ENCODE measurements around the gene STAT5B.
"Not testable (repeated sequence)": the region's sequence is repeated elsewhere in the genome, so short reads cannot be mapped to it uniquely, and the experiment has no call there.

The STAT5B gene

DNA sequence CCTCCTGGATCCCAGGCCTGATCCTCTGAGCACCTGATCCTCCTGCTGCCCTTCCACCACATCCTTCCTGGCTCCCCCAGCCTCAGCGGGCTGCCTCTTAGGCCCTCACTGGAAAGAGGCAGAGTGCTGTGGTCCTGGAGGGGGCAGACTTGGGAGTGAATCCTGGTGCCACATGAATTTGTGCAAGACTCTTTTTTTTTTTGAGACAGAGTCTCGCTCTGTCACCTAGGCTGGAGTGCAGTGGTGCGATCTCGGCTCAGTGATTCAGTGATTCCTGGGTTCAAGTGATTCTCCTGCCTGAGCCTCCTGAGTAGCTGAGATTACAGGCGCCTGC, 84.9 kb downstream of the STAT5B start:
- no peak for DNase-seq

DNA sequence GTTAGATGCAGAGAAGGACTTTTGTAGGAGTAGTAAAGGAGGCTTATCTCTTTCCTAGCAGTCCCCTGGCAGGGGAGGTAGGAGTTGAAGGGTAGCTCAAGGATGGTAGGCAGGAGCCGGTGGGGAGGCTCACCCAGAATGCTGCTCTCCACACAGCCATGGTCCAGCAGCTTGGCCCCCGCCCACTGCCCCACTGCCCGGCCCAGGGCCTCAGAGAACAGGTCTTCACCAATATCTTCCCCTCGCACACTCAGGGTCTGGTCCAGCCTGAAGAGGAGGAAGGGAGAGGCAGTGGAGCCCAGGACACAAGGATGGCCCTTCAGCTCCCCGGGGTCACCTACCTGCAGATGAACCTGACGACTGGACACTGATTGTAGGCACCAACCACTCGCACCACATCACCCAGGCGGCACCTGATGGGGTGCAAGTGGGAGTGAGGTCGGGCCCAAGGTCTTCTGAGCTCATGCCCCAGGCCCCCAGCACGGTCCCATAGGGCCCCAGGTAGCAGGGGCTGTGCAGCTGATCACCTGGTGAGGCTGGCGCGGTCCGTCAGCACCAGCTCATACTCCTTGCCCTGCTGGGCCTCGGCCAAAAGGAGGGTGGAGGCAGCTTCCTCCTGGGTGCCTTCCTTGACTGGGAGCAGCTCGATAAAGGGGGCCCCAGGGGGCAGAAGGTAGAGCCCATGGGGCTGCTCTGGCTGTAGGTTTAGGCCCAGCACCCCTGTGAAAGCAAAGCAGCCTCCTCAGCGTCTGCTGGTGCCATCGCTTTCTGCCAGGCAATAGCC, 85.5 kb downstream of the STAT5B start:
- DNase-seq = no peak

DNA sequence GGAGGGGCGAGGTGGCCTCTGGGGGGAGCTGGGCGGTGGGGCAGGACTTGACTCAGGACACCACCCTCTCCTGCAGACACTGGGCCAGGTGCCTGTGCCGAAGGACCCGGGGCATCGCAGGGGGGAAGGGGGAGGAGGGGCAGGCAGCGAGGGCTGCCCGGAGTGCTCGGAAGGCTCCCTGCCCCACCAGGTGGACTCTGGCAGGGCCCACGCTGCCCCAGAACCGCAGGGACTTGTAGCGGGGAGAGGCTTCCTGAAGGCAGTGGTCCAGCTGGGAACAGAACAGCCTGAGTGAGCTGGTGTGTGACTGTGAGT, 86.6 kb downstream of the STAT5B start:
- DNase-seq = no peak

DNA sequence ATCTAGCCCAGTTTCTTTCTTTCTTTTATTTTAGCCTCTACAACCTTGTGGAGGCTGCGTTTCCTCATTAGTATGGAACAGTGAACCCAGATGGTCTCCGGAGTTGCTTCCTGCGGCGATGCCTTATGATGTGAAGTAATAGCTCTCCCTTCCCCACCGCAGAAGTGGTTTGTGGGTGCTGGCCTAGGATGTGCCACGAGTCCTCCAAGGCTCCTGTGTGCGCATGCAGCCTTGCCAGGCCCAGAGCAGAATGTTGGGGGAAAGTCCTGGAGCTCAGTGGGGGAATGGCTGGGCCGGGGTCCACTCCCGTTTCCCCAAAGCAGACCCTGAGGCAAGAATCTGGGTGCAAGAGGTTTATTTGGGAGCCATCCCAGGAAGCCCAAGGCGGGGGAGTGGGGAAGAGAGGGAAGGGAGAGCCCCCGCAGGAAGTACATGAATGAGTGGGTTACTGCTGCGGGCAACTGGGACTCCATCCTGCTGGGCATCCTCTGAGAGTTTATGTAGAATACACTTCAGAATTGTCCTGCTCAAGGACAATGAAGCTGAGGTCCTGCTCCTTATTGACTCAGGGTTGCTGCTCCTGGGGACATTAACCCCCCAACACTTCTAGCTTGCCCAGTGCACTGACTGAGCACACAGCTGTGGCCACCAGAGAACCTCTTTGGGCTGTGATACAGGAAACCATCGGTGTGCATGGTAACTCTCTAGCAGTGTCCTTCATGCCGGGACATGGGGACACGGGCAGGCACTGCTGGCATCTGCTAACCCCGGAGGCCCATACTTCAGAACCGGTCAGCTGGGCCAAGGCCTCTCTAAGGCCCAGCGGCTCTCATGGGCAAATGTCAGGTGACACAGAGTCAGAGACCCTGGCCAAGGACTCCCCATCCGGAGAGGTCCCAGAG, 87.2 kb downstream of the STAT5B start:
- DNase-seq = no peak

DNA sequence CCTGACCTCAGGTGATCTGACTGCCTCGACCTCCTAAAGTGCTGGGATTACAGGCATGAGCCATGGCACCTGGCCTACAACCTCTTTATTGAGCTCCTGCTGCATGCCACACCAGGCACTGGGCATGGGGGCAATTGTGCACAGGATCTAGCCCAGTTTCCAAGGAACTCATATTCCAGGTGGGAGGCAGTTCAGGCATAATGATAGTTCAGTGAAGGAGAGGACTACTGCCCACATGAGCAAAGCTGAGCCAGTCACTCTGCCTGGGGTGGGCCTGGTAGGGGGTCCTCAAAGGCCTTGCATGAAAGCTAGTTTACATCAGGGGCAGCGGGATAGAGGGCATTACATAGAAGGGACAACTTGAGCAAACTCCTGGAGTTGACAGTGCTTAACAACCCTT, 88.4 kb downstream of the STAT5B start:
- no peak for DNase-seq

DNA sequence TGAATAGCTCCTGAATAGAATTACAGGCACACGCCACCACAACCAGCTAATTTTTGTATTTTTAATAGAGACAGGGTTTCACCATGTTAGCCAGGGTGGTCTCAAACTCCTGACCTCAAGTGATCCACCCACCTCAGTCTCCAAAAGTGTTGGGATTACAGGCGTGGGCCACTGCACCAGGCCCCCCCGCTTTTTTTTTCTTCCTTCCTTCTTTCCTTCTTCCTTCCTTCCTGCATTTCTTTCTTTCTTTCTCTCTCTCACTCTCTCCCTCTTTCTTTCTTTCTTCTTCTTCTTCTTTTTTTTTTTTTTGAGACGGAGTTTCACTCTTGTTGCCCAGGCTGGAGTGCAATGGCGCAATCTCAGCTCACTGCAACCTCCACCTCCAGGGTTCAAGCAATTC, 90.0 kb downstream of the STAT5B start:
- DNase-seq = not testable (repeated sequence)

DNA sequence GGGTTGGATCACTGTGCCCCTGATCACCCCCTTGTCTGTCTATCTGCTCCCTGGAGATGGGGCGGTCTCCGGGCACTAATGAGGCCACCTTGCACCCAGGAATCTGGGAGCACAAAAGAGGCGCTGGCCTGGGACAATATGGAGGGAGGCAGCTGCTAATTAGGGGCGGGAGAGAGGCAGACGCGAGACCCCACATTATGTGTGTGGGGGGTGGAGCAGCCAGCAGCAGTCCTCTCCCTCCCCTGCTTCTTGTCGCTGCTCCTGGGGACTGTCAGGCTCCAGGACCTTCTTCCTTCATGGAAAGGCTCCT, 90.6 kb downstream of the STAT5B start:
- DNase-seq = no peak

DNA sequence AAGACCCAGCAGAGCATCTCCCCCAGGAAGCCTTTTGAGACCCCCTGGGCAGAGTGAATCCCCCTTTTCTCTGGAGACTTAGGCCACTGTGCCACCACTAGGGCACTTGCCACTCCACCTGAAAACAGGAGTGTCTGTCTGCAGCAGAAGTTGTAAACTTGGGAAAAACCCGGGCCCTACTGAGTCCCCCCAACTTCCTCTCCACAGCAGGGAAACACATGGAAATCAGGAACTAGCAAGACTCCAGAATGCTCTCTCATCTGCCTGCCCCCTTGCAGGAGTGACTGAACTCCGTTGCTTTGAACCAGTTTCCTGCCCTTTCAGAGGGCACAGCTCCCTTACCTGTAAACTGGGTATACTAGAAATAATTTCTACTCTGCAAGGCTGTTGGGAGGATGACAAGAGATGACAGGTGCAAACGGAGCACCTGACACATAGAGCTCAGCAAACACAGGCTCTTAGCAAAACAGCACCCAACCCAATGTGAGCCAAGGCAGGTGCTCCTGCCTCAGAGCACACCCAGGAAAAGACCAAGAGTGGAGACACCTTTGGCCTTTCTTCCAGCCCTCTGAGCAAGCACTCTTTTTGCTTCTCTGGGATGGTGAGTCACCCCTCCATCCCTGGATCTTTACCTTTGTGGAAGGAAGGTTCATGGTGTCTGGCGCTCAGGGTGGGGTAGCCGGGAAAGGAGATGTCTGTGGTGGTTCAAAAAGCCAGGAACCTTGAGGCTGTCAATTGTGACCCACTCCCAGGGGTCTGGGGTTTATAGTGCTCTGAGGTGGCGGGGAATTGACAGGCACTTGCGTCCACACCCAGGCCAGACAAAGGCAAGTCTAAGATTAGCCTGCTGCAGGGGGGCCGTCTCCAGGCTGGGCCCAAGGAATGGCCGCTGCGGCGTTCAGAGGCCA, 91.2 kb downstream of the STAT5B start, which contains the start of gene HCRT:
Gene HCRT, minus strand, starts transcription at position 740 of the 908 bp plus-strand sequence. Its CDS starts 87 bp downstream, at position 653.
- DNase-seq = no peak

DNA sequence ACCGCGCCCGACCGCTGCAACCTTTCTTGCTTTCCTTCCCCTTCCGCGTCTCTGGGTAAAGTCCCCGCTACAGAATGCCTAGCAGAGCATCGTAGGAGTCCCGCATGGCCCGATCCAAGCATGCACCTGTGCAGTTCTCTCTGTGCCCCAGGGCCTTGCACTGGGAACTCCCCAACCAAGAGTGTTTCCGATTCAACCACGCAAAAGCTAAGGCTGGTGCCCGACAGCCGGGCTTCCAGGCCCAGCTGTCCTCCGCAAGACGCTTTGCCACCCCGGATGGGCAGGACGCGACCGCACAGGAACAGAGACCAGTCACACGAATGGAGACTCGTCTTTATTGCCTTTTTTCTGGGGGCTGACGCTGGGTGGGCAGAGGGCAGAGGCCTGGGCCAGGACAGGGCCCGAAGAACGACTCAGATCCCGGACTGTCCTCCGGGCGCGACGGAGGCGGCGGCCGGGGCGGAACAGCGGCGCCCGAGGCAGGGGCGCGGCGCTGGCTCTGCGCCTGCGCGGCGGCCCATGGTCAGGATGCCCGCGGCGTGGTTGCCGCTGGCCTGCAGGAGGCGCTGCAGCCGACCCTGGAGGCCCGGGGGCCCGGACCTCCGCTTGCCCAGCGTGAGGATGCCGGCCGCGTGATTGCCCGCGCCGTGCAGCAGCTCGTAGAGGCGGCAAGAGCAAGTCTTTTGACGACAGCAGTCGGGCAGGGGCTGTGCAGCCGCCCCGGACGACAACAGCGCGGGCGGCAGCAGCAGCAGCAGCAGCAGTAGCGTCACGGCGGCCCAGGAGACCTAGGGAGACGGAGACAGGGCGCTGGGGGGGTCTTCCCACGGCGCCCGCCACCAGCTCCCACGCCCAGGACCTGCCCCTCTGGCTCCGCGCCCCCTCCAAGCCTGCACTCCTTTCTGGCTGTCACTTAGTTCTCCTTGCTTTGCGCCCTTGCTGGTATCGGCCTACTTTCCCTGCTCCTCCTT, 92.2 kb downstream of the STAT5B start:
- no peak for DNase-seq

DNA sequence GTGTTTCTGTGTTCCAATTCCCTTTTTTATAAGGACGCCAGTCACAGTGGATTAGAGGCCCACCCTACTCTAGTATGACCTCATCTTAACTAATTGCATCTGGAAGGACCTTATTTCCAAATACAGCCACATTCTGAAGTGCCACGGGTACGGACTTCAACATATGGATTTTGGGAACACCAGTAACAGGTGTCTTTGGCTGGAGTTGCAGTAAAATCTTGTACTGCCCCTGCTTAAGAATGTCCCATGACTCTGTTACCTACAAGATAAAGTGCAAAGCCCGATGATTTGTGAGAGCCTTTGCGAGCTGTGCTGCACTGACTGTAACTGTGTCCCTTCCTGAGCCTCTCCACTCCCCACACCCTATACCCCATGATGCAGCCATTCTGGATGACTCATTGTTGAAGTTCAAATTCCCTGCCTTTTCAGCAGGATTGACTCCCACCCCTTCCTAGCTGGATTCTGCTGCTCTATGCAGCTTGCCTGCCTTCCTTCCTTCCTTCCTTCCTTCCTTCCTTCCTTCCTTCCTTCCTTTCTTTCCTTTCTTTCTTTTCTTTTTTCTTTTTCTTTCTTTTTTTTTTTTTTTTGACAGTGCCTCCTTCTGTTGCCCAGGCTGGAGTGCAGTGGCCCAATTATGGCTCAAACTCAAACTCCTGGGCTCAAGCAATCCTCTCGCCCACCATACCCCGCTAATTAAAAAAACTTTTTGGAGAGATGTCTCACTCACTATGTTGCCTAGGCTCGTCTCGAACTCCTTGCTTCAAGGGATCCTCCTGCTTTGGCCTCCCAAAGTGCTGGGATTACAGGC, 93.1 kb downstream of the STAT5B start:
- DNase-seq = no peak

DNA sequence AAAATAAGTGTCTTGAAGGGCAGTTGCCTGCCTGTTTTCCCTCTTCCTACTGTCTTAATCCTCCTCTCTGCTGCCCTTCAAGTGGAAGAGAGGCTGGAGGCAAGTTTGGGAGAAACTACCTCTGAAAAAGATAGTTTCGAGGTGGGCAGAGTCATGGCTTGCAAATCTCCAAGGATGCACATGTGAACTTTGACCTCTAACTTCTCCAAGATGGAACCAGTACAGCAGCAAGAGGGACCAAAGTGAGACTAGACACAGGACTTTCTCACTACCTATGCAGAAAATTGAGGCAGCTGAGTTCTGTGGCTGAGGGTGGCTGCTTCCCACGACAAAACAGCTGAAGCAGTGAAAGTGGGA, 94.4 kb downstream of the STAT5B start:
- no peak for DNase-seq

DNA sequence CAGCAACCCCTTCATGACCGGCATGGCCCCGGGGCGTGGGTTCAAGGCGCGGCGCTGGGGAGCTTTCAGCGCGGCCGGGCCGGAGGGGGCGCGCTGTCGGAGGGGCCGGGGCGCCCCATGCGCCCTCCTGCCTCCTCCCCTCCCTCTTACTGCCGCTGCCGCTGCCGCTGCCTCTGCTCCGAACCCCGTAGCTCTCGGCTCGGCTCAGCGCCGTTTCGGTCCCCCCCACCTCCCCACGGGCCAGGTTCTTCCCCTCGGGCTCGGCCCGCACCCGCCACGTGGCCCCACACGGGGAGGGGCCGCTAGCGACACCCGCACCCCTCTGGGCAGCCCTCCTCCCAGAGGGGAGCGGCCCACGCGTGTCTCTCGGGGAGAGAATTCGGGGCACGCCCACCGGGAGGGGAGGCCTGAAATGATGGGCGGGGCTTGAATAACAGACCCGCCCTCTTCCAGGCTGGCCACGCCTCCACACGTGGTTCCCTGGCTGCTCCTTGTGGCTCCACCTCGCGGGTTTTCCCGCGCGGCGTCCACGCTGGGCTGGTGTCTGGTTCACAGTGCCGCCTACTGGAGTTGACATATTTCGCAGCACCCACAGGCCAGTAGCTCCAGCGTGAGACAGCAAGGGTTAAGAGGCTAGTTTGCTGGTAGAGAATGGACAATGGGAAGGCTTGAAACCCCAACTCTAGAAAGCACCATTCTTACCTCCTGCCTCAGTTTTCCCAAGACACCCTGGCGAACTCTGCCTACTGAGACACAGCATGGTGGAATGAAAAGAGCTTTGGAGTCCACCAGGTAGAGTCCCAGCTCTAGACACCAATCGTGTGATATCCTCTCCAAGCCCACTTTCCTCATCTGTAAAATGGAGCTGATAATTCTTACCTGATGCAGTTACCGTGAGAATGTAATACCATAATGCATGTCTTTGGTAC, 95.0 kb downstream of the STAT5B start, which contains the start of gene KCNH4:
Gene KCNH4, minus strand, starts transcription at position 221 of the 929 bp plus-strand sequence. Its CDS starts 197 bp downstream, at position 24.
- no peak for DNase-seq

DNA sequence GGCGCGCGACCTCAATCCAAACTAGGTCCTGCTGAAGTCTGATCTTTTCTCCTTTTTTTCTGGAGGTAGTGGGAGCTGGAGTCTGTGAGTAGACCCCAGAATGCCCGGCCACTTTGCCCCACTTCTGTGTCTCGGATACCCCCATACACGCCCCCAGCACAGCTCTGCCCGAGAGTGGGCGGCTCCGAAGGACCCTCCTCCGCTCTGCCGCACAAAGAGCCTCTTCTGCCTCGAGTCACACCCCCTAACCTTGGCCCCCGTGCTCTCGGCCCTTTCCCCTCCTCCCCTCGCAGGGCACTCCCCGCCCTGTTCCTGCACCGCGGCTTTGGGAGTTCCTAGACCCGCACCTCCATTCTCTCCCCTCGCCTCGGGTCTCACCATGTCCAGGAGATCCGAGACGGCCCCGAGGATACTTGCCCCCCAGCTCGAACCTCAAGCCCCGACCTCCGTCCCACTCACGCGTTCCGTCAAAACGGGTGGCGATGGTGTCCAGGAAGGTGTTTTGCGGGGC, 95.7 kb downstream of the STAT5B start:
- no peak for DNase-seq

DNA sequence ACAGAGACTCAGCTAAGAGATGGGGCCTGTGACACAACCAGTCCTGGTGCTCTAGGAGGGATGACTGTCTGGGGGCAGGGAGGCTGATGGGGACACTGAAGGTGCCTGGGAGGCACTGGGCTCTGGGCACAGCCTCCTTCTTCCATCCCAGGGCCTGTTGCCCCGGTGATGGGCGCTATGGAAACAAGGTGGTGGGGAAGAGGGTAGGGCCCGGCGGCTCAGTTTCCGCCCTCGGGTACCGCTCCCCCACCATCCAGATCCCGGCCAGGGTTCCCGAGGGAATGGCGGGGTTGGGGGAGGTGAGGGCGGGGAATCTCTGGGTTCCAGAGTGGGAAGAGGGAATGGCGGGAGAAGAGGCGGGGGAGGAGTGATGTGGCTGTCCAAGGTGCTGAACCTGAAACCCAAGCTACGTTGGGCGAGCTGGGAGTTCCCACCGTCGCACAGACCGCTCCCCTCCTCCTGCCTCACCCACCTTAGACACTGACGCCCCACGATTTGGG, 96.2 kb downstream of the STAT5B start:
- DNase-seq = no peak

DNA sequence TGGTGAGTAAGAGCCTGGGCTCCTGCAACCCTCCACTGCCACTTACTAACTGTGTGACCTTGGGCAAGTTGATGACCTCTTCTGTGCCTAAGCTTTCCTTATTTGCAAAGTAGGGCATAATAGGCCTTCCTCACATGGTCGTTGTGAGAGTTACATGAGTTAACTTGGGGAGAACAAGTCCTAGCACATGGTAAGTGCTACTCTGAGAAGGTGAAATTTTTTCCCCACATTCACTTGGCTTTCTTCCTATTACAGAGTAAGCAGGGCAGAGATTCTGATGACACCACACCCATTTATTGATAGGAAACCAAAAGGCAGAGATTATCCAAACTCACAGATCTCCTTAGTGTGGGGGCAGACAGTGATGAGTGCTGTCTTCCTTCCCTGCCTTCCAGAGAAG, 96.9 kb downstream of the STAT5B start:
- DNase-seq = no peak

DNA sequence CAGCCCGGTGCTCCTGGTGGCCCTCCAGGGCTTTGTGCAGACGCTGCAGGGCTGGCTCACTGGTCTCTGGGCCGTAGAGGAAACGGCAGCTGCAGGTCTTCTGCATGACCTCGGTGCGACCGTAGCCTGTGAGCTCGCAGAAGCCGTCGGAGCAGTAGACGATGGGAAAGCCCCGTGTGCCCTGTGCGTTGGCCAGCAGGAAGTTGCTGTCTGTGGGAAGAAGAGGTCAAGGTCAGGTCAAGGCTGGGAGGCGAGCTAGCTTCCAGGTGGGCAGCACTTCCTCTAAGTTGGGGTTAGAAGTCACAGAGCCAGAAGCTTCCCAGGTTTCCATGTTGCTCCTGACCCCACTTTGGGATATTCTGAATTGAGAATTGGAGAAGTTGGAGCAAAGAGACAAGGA, 97.4 kb downstream of the STAT5B start:
- no peak for DNase-seq

DNA sequence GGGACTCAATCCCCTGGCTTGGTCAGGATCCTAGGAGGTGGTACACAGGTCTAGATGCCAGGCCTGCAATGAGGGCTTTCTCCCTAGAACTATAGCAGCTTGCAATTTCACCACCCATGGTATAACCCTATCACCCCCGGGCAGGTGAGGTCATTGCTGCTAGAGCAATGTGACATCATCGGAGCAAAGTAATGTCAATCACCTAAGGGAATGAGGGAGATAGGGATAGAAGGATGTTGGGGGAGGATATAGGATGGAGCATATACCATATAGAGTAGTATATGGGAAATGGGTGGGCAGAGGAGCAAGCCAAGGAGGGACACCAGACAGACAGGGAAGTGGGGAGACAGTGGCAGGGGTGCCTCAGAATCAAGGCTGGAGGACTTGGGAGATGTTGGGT, 98.5 kb downstream of the STAT5B start:
- no peak for DNase-seq

DNA sequence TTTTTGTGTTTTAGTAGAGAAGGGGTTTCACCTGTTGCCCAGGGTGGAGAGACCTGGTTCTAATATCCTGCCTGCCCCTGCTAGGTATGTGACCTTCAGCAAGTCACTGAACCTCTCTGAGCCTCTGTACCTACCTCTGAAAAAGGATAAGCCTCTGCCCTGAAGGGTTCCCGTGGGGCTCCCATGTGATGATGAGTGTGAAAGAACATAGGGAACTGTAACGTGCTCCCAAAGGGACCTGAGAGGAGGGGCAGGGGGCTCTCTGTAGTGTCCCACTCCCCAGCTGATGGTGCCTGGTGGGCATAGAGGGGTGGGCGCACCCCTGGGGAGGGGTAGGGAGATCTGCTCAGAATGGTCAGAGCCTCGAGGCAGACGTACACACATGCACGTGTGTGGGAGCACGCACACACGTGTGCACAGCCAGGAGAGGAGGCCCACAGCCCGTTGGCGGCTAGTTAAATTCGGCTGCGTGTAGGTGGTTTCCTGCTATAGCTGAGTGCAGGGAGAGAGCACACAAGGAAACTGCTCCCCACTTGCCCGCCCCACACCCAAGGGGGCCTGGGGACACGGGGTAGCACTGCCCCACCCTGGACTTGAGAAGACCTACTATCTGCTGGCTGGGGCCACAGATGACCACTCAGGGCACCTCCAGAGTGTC, 101.9 kb downstream of the STAT5B start:
- DNase-seq = no peak

DNA sequence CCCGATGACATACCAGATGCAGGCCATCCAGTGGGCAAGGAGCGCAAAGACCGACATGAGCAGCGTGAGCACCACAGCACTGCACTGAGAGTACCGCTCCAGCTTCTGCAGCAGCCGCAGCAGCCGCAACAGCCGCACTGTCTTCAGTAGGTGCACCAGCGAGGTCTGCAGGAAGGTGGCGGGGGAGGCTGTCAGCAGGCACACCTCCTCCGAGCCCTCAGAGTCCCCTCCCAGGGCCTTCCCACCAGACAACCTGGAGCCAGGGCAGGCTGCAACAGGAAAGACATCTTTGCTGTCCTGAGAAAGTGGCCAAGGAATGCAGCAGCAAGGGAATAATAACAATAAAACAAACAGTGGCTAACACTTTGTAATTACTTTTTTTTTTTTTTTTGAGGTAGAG, 104.4 kb downstream of the STAT5B start:
- no peak for DNase-seq
